HepG2 (cell line): ENCODE data around the gene ZFYVE28. TPM values are rescaled to one million over a fixed set of nuclear protein-coding genes. Genes with fewer than 3 reads are reported as not detected.

Experiments
- DPF2 ChIP-seq: sonication (generic); formaldehyde crosslinking; IDR thresholded peaks from 2 replicates; pipeline ENCODE4 v1.4.0; 2020; ENCODE audit warnings: mild to moderate bottlenecking, low read depth, missing genetic modification reagents, borderline replicate concordance
- ETV6 ChIP-seq: sonication (generic); formaldehyde crosslinking; conservative IDR thresholded peaks from 2 replicates; pipeline ENCODE4 v1.4.0; 2020; ENCODE audit warnings: missing genetic modification reagents
- HDAC2 ChIP-seq: sonication (generic); formaldehyde crosslinking; IDR thresholded peaks from 2 replicates; pipeline ENCODE4 v1.4.0; 2020; ENCODE audit warnings: missing genetic modification reagents
- IKZF4 ChIP-seq: sonication (generic); formaldehyde crosslinking; IDR thresholded peaks from 2 replicates; pipeline ENCODE4 v1.5.1; 2020; ENCODE audit warnings: borderline replicate concordance, mild to moderate bottlenecking, low read depth, missing genetic modification reagents; ENCODE audit errors: not compliant biosample characterization
- IRX3 ChIP-seq: sonication (generic); formaldehyde crosslinking; IDR thresholded peaks from 2 replicates; pipeline ENCODE4 v1.8.1; 2023; ENCODE audit warnings: mild to moderate bottlenecking, low read depth, missing genetic modification reagents, borderline replicate concordance
- MIER2 ChIP-seq: IDR thresholded peaks from 2 replicates; pipeline ENCODE4 v1.6.1; 2016; ENCODE audit warnings: missing biosample characterization, missing genetic modification reagents
- NONO ChIP-seq, 2 experiments: fragments of 450-650 bp in 1 of 2; sonication (generic) in 1 of 2; formaldehyde crosslinking in 1 of 2; IDR thresholded peaks in 1 of 2; conservative IDR thresholded peaks in 1 of 2; 2 replicates each; pipeline versions ENCODE4 v1.6.1 to v1.8.0; 2017 to 2022; ENCODE audit warnings: mild to moderate bottlenecking in 1 of 2, missing genetic modification reagents in 1 of 2, moderate library complexity in 1 of 2
- RBAK ChIP-seq: sonication (generic); formaldehyde crosslinking; IDR thresholded peaks from 2 replicates; pipeline ENCODE4 v1.5.1; 2020; ENCODE audit warnings: mild to moderate bottlenecking, missing genetic modification reagents
- RBM22 ChIP-seq: fragments of 200-400 bp; formaldehyde crosslinking; optimal IDR thresholded peaks from 2 replicates; pipeline ENCODE3; 2017; ENCODE audit warnings: mild to moderate bottlenecking, low read length, moderate library complexity
- RNF2 ChIP-seq: fragments of 450-650 bp; conservative IDR thresholded peaks from 2 replicates; pipeline ENCODE4 v1.6.1; 2016; ENCODE audit warnings: low read depth
- SMAD9 ChIP-seq: sonication (generic); formaldehyde crosslinking; IDR thresholded peaks from 2 replicates; pipeline ENCODE4 v1.5.1; 2020; ENCODE audit warnings: mild to moderate bottlenecking, missing genetic modification reagents
- SMYD3 ChIP-seq: sonication (generic); formaldehyde crosslinking; IDR thresholded peaks from 2 replicates; pipeline ENCODE4 v1.8.1; 2023; ENCODE audit warnings: mild to moderate bottlenecking, missing genetic modification reagents
- ZNF557 ChIP-seq: sonication (generic); formaldehyde crosslinking; IDR thresholded peaks from 2 replicates; pipeline ENCODE4 v1.4.0; 2020; ENCODE audit warnings: missing genetic modification reagents
- ZNF589 ChIP-seq: sonication (generic); formaldehyde crosslinking; conservative IDR thresholded peaks from 2 replicates; pipeline ENCODE4 v1.8.0; 2022; ENCODE audit warnings: mild to moderate bottlenecking, moderate library complexity, missing genetic modification reagents
- ZNF652 ChIP-seq: IDR thresholded peaks from 2 replicates; pipeline ENCODE4 v1.6.1; 2016; ENCODE audit warnings: low read depth, borderline replicate concordance
- ZNF713 ChIP-seq: sonication (generic); formaldehyde crosslinking; IDR thresholded peaks from 2 replicates; pipeline ENCODE4 v1.4.0; 2020; ENCODE audit warnings: mild to moderate bottlenecking, missing genetic modification reagents
- ZNF724P ChIP-seq: sonication (generic); formaldehyde crosslinking; IDR thresholded peaks from 2 replicates; pipeline ENCODE4 v1.8.0; 2022; ENCODE audit warnings: missing genetic modification reagents, borderline replicate concordance
- ZNF768 ChIP-seq: sonication (generic); formaldehyde crosslinking; IDR thresholded peaks from 2 replicates; pipeline ENCODE4 v1.4.0; 2020; ENCODE audit warnings: missing genetic modification reagents
- ZNF83 ChIP-seq: sonication (generic); formaldehyde crosslinking; IDR thresholded peaks from 2 replicates; pipeline ENCODE4 v1.4.0; 2020; ENCODE audit warnings: missing genetic modification reagents, mild to moderate bottlenecking, borderline replicate concordance
- polyA plus RNA-seq, 8 experiments: library from polyadenylated mRNA; depleted of rRNA in 3 of 8; stranded (reverse) in 7 of 8; unstranded in 1 of 8; fragments of >200 nt; fragmentation: Illumina TruSeq in 4 of 8; extraction: Trizol in 4 of 8; gene quantifications; 2 replicates each; pipeline versions ENCODE4 v1.2.1 to v1.2.3, GENCODE V29; 2011 to 2016; ENCODE audit warnings: low read depth in 4 of 8, missing spikeins in 1 of 8, mixed read lengths in 1 of 8; ENCODE audit not compliant: insufficient read depth in 1 of 8
- total RNA-seq, 5 experiments: library from RNA; depleted of rRNA; stranded (reverse); fragments of >200 nt; fragmentation: Illumina TruSeq; extraction: Trizol; gene quantifications; 2 replicates each; pipeline ENCODE4 v1.2.3, GENCODE V29; 2016; ENCODE audit warnings: low read depth in 1 of 5
- TF ChIP-seq, protein P1 (sequence below): sonication (generic); formaldehyde crosslinking; IDR thresholded peaks from 2 replicates; pipeline ENCODE4 v1.8.1; 2023; ENCODE audit warnings: mild to moderate bottlenecking, missing genetic modification reagents
- TF ChIP-seq, protein P2 (sequence below): IDR thresholded peaks from 2 replicates; pipeline ENCODE4 v1.6.1; 2016; ENCODE audit warnings: control low read depth
- TF ChIP-seq, protein P3 (sequence below): sonication (generic); formaldehyde crosslinking; IDR thresholded peaks from 2 replicates; pipeline ENCODE4 v1.5.0; 2020; ENCODE audit warnings: missing genetic modification reagents, mild to moderate bottlenecking, borderline replicate concordance
- TF ChIP-seq, protein P4 (sequence below), 2 experiments: sonication (generic) in 1 of 2; formaldehyde crosslinking in 1 of 2; IDR thresholded peaks; 2 replicates each; pipeline versions ENCODE4 v1.4.0 to v1.6.1; 2016 to 2020; ENCODE audit warnings: borderline replicate concordance in 1 of 2, low read depth in 1 of 2, mild to moderate bottlenecking in 1 of 2, missing genetic modification reagents in 1 of 2

Gene ZFYVE28
- total and polyA plus RNA-seq, 2 of the 13 experiments (the other 11 are each of a cell fraction or from before 2014, with no cell fraction given), result 0.12 to 0.22 TPM

DNA sequence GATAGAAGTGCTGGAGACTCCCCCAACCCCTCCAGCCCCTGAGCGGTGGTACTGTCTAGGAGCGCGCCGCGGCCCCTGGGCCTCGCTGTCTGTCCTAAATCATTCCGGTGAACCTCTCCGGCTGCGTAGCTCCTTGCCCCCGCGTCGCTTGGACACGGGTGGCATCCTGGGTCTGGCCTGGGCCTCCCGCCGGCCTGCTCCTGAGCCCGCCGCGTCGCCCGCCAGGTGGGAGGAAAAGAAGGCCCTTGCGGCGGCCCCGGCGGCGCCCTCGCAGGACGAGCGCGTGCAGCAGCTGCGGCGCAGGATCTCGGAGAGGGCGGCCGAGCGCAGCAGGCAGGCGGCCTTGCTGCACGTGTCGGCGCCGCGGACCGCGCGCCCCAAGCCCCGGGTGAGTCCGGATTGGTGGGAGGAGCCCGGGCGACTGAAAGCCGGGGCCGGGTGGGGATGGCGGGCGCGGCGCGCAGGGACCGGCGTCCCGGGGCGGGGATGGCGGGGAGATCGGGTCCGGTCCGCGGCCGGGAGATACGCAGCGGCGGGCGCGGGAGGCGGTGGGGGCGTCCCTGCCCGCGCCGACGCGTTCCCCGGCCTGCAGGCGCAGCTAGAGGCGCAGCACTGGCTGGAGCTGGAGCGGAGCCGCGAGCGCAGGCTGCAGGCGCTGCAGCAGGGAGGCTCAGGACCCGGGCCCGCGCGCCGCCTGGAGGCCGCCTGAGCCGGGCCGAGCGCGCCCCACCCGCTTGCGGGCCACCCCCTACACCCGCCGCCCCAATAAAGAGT, 44.0 kb upstream of the ZFYVE28 start (continued):
- peak; percentile 94 for TF ChIP-seq ZNF724P
- TF ChIP-seq ZNF557 (CRISPR knock-in tag), result no peak
- peak; percentile 88; the same call in 1 of the 2 replicates for TF ChIP-seq ZNF589 (CRISPR knock-in tag)
- no peak for TF ChIP-seq NONO (IDR thresholded peaks at IDR 0.05)
- TF ChIP-seq NONO (CRISPR knock-in tag; conservative IDR thresholded peaks at IDR 0.05), result peak; percentile 46; the same call in 1 of the 2 replicates
- peak; percentile 55 for TF ChIP-seq IKZF4 (CRISPR knock-in tag)
- no peak for TF ChIP-seq ZNF652 (CRISPR knock-in tag)
- TF ChIP-seq MIER2, result no peak
- TF ChIP-seq ZNF713 (CRISPR knock-in tag), result no peak
- TF ChIP-seq, protein P1, sequence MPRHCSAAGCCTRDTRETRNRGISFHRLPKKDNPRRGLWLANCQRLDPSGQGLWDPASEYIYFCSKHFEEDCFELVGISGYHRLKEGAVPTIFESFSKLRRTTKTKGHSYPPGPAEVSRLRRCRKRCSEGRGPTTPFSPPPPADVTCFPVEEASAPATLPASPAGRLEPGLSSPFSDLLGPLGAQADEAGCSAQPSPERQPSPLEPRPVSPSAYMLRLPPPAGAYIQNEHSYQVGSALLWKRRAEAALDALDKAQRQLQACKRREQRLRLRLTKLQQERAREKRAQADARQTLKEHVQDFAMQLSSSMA (CRISPR knock-in tag), result no peak
- TF ChIP-seq, protein P2, sequence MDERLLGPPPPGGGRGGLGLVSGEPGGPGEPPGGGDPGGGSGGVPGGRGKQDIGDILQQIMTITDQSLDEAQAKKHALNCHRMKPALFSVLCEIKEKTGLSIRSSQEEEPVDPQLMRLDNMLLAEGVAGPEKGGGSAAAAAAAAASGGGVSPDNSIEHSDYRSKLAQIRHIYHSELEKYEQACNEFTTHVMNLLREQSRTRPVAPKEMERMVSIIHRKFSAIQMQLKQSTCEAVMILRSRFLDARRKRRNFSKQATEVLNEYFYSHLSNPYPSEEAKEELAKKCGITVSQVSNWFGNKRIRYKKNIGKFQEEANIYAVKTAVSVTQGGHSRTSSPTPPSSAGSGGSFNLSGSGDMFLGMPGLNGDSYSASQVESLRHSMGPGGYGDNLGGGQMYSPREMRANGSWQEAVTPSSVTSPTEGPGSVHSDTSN, result no peak
- no peak for TF ChIP-seq HDAC2 (CRISPR knock-in tag)
- no peak for TF ChIP-seq ETV6 (CRISPR knock-in tag)
- TF ChIP-seq DPF2 (CRISPR knock-in tag), result no peak
- no peak for TF ChIP-seq RBM22
- peak; percentile 93 for TF ChIP-seq RNF2
- TF ChIP-seq SMAD9 (CRISPR knock-in tag), result no peak
- peak; percentile 67 for TF ChIP-seq ZNF768 (CRISPR knock-in tag)
- TF ChIP-seq, protein P3, sequence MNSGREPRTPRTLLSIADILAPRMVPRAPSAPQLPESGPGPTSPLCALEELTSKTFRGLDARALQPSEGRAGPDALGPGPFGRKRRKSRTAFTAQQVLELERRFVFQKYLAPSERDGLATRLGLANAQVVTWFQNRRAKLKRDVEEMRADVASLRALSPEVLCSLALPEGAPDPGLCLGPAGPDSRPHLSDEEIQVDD (CRISPR knock-in tag), result peak; percentile 75; the same call in 1 of the 2 replicates
- no peak for TF ChIP-seq SMYD3 (CRISPR knock-in tag)
- peak; percentile 95 for TF ChIP-seq IRX3 (CRISPR knock-in tag)
- TF ChIP-seq ZNF83 (CRISPR knock-in tag), result no peak
- TF ChIP-seq, protein P4, sequence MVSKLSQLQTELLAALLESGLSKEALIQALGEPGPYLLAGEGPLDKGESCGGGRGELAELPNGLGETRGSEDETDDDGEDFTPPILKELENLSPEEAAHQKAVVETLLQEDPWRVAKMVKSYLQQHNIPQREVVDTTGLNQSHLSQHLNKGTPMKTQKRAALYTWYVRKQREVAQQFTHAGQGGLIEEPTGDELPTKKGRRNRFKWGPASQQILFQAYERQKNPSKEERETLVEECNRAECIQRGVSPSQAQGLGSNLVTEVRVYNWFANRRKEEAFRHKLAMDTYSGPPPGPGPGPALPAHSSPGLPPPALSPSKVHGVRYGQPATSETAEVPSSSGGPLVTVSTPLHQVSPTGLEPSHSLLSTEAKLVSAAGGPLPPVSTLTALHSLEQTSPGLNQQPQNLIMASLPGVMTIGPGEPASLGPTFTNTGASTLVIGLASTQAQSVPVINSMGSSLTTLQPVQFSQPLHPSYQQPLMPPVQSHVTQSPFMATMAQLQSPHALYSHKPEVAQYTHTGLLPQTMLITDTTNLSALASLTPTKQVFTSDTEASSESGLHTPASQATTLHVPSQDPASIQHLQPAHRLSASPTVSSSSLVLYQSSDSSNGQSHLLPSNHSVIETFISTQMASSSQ (IDR thresholded peaks at IDR 0.05; ENCODE audit: low read depth), result no peak
- TF ChIP-seq, protein P4 (CRISPR knock-in tag; IDR thresholded peaks at IDR 0.05; ENCODE audit: borderline replicate concordance), result peak; percentile 52; the same call in 1 of the 2 replicates
- TF ChIP-seq RBAK (CRISPR knock-in tag), result no peak
